ENCODE results near the gene ATP5MC3. TPM values are rescaled to one million over a fixed set of nuclear protein-coding genes. Genes with fewer than 3 reads are reported as not detected.

The ATP5MC3 gene
- total RNA-seq, 1 experiment from 2014 or later, result 299 TPM

DNA sequence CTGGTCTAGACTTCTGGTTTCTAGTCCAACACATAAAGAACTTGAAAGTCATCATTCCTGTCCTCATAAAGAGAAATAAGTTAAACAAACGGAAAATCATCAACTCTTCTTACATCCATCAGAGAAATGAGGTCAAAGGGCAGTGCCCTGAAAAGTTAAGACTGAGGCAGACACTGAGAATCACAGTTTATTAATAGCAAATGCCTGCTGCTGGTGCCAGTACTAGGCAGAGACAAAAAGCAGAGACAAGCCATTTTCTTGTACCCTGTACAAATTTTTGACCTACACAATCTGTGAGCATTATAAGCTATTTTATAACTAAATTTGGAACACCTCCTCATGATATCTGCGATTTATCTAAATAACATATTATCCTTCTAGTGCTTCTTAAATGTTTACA is 50.3 kb downstream of the ATP5MC3 start:
- H3K4me1 Mint-ChIP-seq (ENCODE audit: low read depth, unreplicated experiment), result no peaks in the 10 kb centered on the region
- ChIA-PET CTCF (no interaction called here), POLR2A (no interaction called here)
- intact Hi-C loops (cut with micrococcal nuclease; ENCODE audit: unreplicated experiment), result no loop called here
- H3K4me1 ChIP-seq, result no peaks in the 10 kb centered on the region
- peaks cover 32% of the 10 kb centered on the region for H3K36me3 Mint-ChIP-seq (ENCODE audit: insufficient read depth, unreplicated experiment)
- no TSS peak for BruUV-seq (replicated peaks)
- no peaks in the 10 kb centered on the region for H3K27me3 ChIP-seq (replicated peaks; ENCODE audit: control insufficient read depth, insufficient read depth, low read length)
- no peaks in the 10 kb centered on the region for H3K9me3 ChIP-seq
- H3K27me3 Mint-ChIP-seq (ENCODE audit: insufficient read depth, unreplicated experiment), result no peaks in the 10 kb centered on the region
- no peak for DNase-seq
- H3K4me3 Mint-ChIP-seq (ENCODE audit: unreplicated experiment), result no peak overlapping the region
- H3K9me3 Mint-ChIP-seq (ENCODE audit: unreplicated experiment), result no peaks in the 10 kb centered on the region
- TF ChIP-seq, protein P1, sequence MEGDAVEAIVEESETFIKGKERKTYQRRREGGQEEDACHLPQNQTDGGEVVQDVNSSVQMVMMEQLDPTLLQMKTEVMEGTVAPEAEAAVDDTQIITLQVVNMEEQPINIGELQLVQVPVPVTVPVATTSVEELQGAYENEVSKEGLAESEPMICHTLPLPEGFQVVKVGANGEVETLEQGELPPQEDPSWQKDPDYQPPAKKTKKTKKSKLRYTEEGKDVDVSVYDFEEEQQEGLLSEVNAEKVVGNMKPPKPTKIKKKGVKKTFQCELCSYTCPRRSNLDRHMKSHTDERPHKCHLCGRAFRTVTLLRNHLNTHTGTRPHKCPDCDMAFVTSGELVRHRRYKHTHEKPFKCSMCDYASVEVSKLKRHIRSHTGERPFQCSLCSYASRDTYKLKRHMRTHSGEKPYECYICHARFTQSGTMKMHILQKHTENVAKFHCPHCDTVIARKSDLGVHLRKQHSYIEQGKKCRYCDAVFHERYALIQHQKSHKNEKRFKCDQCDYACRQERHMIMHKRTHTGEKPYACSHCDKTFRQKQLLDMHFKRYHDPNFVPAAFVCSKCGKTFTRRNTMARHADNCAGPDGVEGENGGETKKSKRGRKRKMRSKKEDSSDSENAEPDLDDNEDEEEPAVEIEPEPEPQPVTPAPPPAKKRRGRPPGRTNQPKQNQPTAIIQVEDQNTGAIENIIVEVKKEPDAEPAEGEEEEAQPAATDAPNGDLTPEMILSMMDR (IDR thresholded peaks at IDR 0.05; ENCODE audit: insufficient read depth in 1 of 2, low read depth in 1 of 2, low read length in 1 of 2, severe bottlenecking in 1 of 2, unreplicated experiment in 1 of 2), result no peak
- H3K36me3 ChIP-seq (ENCODE audit: control insufficient read depth, insufficient read depth, low read length), result no peaks in the 10 kb centered on the region
- no peak overlapping the region for H3K27ac Mint-ChIP-seq (ENCODE audit: unreplicated experiment)
- H3K4me3 ChIP-seq (ENCODE audit: low read depth, low read length), result no peak overlapping the region

DNA sequence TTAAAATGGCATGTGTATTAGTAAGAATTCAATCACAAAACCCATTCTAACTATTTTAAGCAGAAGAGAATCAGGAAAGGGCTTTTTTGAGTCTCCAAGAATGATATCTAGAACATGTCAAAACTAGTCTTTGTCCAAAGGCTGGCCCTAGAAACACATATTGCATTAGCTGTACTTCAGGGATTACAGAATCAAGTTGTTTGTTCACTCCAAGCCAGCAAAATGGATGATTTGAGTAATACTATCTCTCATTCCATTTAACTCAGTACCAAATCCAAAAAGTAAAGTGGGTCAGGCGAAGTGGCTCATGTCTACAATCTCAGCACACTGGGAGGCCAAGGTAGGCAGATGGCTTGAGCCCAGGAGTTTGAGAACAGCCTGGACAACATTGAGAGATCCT is 54.8 kb downstream of the ATP5MC3 start:
- CTCF ChIA-PET, result no interaction called here
- no peaks in the 10 kb centered on the region for H3K9me3 Mint-ChIP-seq (ENCODE audit: unreplicated experiment)
- DNase-seq, result no peak
- Histone ChIP-seq H3K36me3 (ENCODE audit: control insufficient read depth, insufficient read depth, low read length) (no peaks in the 10 kb centered on the region), H3K27me3 (replicated peaks; ENCODE audit: control insufficient read depth, insufficient read depth, low read length) (no peaks in the 10 kb centered on the region), H3K9me3 (no peaks in the 10 kb centered on the region), H3K4me1 (no peaks in the 10 kb centered on the region), H3K4me3 (ENCODE audit: low read depth, low read length) (no peak overlapping the region)
- POLR2A ChIA-PET, result no interaction called here
- peaks cover 16% of the 10 kb centered on the region for H3K36me3 Mint-ChIP-seq (ENCODE audit: insufficient read depth, unreplicated experiment)
- intact Hi-C loops (cut with micrococcal nuclease; ENCODE audit: unreplicated experiment), result no loop called here
- no peaks in the 10 kb centered on the region for H3K4me1 Mint-ChIP-seq (ENCODE audit: low read depth, unreplicated experiment)
- H3K27me3 Mint-ChIP-seq (ENCODE audit: insufficient read depth, unreplicated experiment), result no peaks in the 10 kb centered on the region
- no TSS peak for BruUV-seq (replicated peaks)
- TF ChIP-seq, protein P1 (IDR thresholded peaks at IDR 0.05; ENCODE audit: insufficient read depth in 1 of 2, low read depth in 1 of 2, low read length in 1 of 2, severe bottlenecking in 1 of 2, unreplicated experiment in 1 of 2), result no peak
- no peak overlapping the region for H3K4me3 Mint-ChIP-seq (ENCODE audit: unreplicated experiment)
- H3K27ac Mint-ChIP-seq (ENCODE audit: unreplicated experiment), result no peak overlapping the region

Small RNA genes lying within 50 kb of the gene (microRNA-seq; reads per million reads assigned to microRNA genes)
- 1.7 reads per million for gene MIR933

Other genes with a start within 250 kb of the ATP5MC3 start
- 0.41 and 1.2 TPM in 2 replicates for gene CHN1, start 176.3 kb downstream of the ATP5MC3 start, total RNA-seq (2022)
- gene ATF2, start 13.5 kb downstream of the ATP5MC3 start, total RNA-seq (2022), result 44.0 and 47.1 TPM in 2 replicates

Measured in Caco-2 (cell line).